Measurements from ENCODE around the gene OAS1.

Gene OAS1

DNA sequence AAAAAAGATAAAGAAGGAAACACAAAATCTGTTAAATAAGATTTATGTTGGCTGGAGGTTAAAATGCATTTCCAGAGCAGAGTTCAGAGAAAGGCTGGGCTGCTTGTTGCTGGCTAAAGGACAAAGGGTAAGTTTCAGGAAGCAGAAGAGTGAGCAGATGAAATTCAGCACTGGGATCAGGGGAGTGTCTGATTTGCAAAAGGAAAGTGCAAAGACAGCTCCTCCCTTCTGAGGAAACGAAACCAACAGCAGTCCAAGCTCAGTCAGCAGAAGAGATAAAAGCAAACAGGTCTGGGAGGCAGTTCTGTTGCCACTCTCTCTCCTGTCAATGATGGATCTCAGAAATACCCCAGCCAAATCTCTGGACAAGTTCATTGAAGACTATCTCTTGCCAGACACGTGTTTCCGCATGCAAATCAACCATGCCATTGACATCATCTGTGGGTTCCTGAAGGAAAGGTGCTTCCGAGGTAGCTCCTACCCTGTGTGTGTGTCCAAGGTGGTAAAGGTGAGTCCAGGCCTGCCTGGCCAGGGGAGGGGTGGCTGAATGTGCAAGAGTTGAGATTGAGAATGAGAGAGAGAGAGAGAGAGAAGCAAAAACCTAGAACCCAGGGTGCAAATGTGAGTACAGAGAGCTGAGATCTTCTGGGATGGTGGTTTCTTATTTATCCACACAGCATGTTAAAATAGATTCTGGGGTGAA is at the start of gene OAS1:
Gene OAS1, plus strand, starts transcription at position 251 of the 703 bp plus-strand sequence. Its CDS starts 78 bp downstream, at position 329.
- Histone ChIP-seq H3K4me3 (ENCODE audit: low read depth, low read length) (no peak within 1 kb of the TSS), H3K27ac (no peak within 1 kb of the TSS)
- no peak for DNase-seq

DNA sequence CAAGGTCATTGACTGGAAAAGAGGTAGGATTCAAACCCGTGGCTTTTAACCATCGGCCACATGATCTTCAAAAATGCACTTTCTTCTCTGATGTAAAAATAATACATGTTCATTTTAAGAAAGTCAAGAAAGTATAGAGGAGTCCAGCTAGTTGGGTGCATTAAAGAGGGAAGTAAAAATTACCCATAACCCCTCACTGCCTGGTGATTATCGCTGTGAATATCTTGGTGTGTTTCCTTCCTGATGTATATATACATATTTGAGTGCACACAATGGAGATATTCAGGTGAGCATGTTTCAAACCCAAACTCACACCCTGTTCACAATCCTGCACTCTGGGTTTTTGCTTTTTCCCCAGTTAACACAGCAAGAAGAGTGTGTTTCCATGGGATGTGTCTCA is 47.5 kb upstream of the OAS1 start:
- Histone ChIP-seq H3K27ac (no peak overlapping the region), H3K36me3 (no peaks in the 10 kb centered on the region), H3K9me3 (ENCODE audit: severe bottlenecking) (no peaks in the 10 kb centered on the region), H3K27me3 (ENCODE audit: insufficient read depth, low read depth, severe bottlenecking) (peaks cover 98% of the 10 kb centered on the region), H3K4me3 (ENCODE audit: low read depth, low read length) (no peak overlapping the region)
- no peak for DNase-seq
- TF ChIP-seq CTCF (IDR thresholded peaks at IDR 0.05; ENCODE audit: low read depth, low read length), result no peak

More for the DNA sequence above, at the start of gene OAS1:
- no peaks in the 10 kb centered on the region for H3K36me3 ChIP-seq
- no peaks in the 10 kb centered on the region for H3K9me3 ChIP-seq (ENCODE audit: severe bottlenecking)
- TF ChIP-seq CTCF (IDR thresholded peaks at IDR 0.05; ENCODE audit: low read depth, low read length), result no peak
- peaks cover 71% of the 10 kb centered on the region for H3K27me3 ChIP-seq (ENCODE audit: insufficient read depth, low read depth, severe bottlenecking)

GRCh38 chr12:112860181-112860580 is 46.6 kb upstream of the OAS1 start:
- H3K9me3 ChIP-seq (ENCODE audit: severe bottlenecking), result no peaks in the 10 kb centered on the region
- H3K36me3 ChIP-seq, result no peaks in the 10 kb centered on the region
- peaks cover 95% of the 10 kb centered on the region for H3K27me3 ChIP-seq (ENCODE audit: insufficient read depth, low read depth, severe bottlenecking)
- H3K4me3 ChIP-seq (ENCODE audit: low read depth, low read length), result no peak overlapping the region
- no peak for DNase-seq
- H3K27ac ChIP-seq, result no peak overlapping the region
- no peak for TF ChIP-seq CTCF (IDR thresholded peaks at IDR 0.05; ENCODE audit: low read depth, low read length)

DNA sequence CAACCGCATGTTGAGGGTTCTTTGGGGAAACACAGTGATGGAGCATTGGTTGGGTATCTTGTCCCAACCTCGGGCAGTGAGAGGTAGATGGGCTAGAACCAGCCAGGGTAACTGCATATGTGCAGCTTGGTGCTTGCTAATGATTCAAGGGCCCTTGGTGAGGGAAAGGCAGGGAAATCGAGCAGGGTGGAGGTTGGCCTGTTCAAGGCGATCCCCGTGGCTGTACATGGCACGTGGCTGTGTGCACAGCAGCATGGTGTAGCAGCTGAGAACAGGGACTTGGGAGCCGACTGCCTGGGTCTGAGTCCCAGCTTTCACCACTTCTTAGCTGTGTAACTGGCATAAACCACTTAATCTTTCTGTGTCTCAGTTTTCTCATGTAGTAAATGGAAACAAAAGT is 45.5 kb upstream of the OAS1 start:
- Histone ChIP-seq H3K9me3 (ENCODE audit: severe bottlenecking) (no peaks in the 10 kb centered on the region), H3K4me3 (ENCODE audit: low read depth, low read length) (no peak overlapping the region), H3K36me3 (no peaks in the 10 kb centered on the region), H3K27ac (no peak overlapping the region), H3K27me3 (ENCODE audit: insufficient read depth, low read depth, severe bottlenecking) (peaks cover 95% of the 10 kb centered on the region)
- no peak for DNase-seq
- TF ChIP-seq CTCF (IDR thresholded peaks at IDR 0.05; ENCODE audit: low read depth, low read length), result no peak

GRCh38 chr12:112862636-112863290 is 44.0 kb upstream of the OAS1 start:
- H3K9me3 ChIP-seq (ENCODE audit: severe bottlenecking), result no peaks in the 10 kb centered on the region
- TF ChIP-seq CTCF (IDR thresholded peaks at IDR 0.05; ENCODE audit: low read depth, low read length), result no peak
- H3K27me3 ChIP-seq (ENCODE audit: insufficient read depth, low read depth, severe bottlenecking), result peaks cover 92% of the 10 kb centered on the region
- H3K36me3 ChIP-seq, result no peaks in the 10 kb centered on the region
- DNase-seq, result no peak
- no peak overlapping the region for H3K27ac ChIP-seq
- no peak overlapping the region for H3K4me3 ChIP-seq (ENCODE audit: low read depth, low read length)

Measured in WERI-Rb-1 (cell line).